Tibial artery (tissue), 4 donors: ENCODE results near the gene ALDH3A1.

Experiments
- DNase-seq, 2 donors: peaks; one replicate each; pipeline ENCODE4 v3.0.0-alpha.2; 2019
- H3K27ac ChIP-seq, 2 donors: fragments of 200-600 bp; sonication (generic) in 1 of 2; 1 replicate in 1 of 2; 2 replicates in 1 of 2; pipeline ENCODE4 v1.5.1; 2018 to 2019; ENCODE audit warnings: mild to moderate bottlenecking in 1 of 2
- H3K27me3 ChIP-seq, 2 donors: fragments of 200-600 bp; sonication (generic) in 1 of 2; one replicate each; pipeline versions ENCODE4 v1.5.1 to v1.6.0; 2016 to 2019
- H3K36me3 ChIP-seq, 3 donors: fragments of 200-600 bp; sonication (generic) in 2 of 3; one replicate each; pipeline ENCODE4 v1.5.1; 2016 to 2019; ENCODE audit warnings: mild to moderate bottlenecking in 2 of 3
- H3K4me1 ChIP-seq, 4 donors: fragments of 200-600 bp; sonication (generic) in 2 of 4; 1 replicate in 3 of 4; 2 replicates in 1 of 4; pipeline ENCODE4 v1.5.1; 2016 to 2019
- H3K4me3 ChIP-seq, 2 donors: fragments of 200-600 bp; sonication (generic) in 1 of 2; 1 replicate in 1 of 2; 2 replicates in 1 of 2; pipeline ENCODE4 v1.5.1; 2018 to 2019; ENCODE audit warnings: mild to moderate bottlenecking in 2 of 2
- H3K9me3 ChIP-seq, 3 donors: fragments of 200-600 bp; sonication (generic) in 1 of 3; one replicate each; pipeline ENCODE4 v1.5.1; 2016 to 2019
- intact Hi-C: fragments of 100-400 bp; cut with DNase I; formaldehyde crosslinking; loops from one replicate; pipeline ENCODE4 v1.15.0; 2023; ENCODE audit warnings: low total_unique reads
- TF ChIP-seq, protein P1 (sequence below), 2 experiments: fragments of 200-600 bp in 1 of 2; fragments of 450-650 bp in 1 of 2; IDR thresholded peaks; one replicate each; pipeline ENCODE4 v1.5.1; 2017 to 2019; ENCODE audit warnings: antibody characterized with exemption in 2 of 2, mild to moderate bottlenecking in 1 of 2, moderate library complexity in 1 of 2

The ALDH3A1 gene

DNA sequence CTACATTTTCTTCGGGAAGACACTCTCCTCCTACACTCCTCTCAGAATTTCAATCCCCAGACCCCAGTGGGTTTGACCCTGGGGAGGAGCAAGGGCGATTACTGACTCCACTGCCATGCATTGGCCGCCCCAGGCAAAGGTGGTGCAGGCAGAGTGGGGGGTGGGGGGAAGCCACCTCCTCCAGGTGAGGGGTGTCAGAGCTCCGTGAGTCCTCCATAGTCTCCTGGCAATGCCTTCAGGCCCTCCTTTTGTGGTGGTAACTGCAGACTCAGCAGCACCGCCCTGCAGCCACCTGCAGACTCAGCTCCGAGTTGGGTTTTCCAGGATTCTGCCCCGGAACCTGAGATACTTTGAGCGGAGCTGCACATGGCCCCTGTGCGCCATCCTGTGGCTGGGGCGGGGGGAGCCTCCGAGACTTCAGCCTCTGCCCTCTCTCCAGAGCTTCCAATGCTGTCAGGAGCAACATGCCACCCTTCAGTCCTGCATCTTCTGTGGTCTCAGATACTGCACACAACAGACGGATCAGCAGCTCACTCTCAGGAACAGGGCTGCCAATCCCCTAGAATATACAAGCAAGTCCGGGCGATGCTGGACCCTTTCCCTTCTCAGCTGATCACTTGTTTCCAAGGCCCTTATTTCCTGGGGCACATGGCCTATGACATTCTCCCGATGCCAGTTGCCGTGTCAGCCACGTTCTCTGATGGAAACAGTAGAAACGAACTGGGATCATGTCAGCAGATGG, 29.3 kb downstream of the ALDH3A1 start:
- Histone ChIP-seq H3K4me3 (no peak overlapping the region), H3K36me3 (no peaks in the 10 kb centered on the region), H3K9me3 (no peaks in the 10 kb centered on the region), H3K27me3 (no peaks in the 10 kb centered on the region), H3K4me1 (peaks cover 0 to 7% (median 3%) of the 10 kb centered on the region in 4 donors), H3K27ac (no peak overlapping the region)
- intact Hi-C loops = no loop called here
- no peak for DNase-seq
- TF ChIP-seq, protein P1, sequence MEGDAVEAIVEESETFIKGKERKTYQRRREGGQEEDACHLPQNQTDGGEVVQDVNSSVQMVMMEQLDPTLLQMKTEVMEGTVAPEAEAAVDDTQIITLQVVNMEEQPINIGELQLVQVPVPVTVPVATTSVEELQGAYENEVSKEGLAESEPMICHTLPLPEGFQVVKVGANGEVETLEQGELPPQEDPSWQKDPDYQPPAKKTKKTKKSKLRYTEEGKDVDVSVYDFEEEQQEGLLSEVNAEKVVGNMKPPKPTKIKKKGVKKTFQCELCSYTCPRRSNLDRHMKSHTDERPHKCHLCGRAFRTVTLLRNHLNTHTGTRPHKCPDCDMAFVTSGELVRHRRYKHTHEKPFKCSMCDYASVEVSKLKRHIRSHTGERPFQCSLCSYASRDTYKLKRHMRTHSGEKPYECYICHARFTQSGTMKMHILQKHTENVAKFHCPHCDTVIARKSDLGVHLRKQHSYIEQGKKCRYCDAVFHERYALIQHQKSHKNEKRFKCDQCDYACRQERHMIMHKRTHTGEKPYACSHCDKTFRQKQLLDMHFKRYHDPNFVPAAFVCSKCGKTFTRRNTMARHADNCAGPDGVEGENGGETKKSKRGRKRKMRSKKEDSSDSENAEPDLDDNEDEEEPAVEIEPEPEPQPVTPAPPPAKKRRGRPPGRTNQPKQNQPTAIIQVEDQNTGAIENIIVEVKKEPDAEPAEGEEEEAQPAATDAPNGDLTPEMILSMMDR (IDR thresholded peaks at IDR 0.05) = no peak

DNA sequence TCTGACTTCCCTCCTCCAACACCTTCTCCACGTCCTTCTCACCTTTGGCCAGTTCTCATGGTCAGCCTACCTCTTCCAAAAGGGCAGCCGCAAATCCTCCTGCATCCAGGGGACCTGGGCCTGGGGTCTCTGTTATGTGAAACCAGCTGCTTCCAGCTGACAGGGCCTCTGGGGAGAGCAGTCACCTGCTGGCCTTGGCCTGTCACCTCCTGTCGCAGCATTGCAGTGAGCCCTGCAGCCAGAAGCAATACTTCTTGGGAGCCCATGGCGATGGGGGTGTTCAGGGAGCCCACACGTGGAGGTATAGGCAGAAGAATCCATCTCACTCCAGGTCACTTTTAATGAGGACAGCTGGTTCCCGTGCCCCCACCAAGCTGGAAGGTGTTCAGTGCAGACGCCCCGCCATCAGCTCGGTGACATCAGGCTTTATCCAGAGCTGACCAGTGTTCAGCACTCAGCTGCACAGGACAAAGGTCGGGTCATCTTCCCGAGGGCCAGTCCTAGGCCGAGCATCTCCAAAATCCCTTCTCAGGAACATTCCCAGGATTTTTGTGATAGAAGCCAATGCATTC, 30.0 kb downstream of the ALDH3A1 start:
- TF ChIP-seq, protein P1 (IDR thresholded peaks at IDR 0.05) = no peak
- no peaks in the 10 kb centered on the region for H3K36me3 ChIP-seq
- H3K9me3 ChIP-seq = no peaks in the 10 kb centered on the region
- H3K4me1 ChIP-seq = peaks cover 0 to 7% (median 3%) of the 10 kb centered on the region in 4 donors
- H3K4me3 ChIP-seq = no peak overlapping the region
- intact Hi-C loops = no loop called here
- no peak for DNase-seq
- no peak overlapping the region for H3K27ac ChIP-seq
- H3K27me3 ChIP-seq = no peaks in the 10 kb centered on the region

DNA sequence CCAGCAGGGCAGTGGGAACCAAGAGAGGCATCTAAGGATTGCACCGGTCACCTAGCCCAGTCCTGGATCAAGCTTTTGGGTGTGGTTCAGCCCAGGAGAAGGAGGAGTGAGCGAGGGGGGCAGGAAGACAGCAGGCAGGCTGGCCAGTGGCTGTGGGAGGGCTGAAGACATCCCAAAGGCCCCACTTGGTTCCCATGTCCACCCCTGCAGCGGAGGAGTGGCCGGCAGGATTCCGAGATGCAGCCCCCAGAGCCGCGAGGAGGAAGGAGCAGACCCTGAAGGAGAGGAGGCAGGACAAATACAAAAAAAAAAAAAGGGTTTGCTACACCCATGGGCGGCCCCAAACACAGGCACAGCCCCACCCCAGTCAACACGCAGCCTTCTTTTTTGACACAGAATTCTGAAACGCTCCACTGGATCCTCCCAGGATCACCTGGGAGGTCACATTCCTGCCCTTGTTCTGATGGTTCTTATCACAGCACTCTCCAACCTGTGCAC, 30.6 kb downstream of the ALDH3A1 start:
- no peaks in the 10 kb centered on the region for H3K36me3 ChIP-seq
- H3K27ac ChIP-seq = no peak overlapping the region
- peaks cover 0 to 7% (median 3%) of the 10 kb centered on the region in 4 donors for H3K4me1 ChIP-seq
- TF ChIP-seq, protein P1 (IDR thresholded peaks at IDR 0.05) = no peak
- intact Hi-C loops = no loop called here
- no peaks in the 10 kb centered on the region for H3K27me3 ChIP-seq
- H3K4me3 ChIP-seq = no peak overlapping the region
- DNase-seq = no peak
- no peaks in the 10 kb centered on the region for H3K9me3 ChIP-seq

DNA sequence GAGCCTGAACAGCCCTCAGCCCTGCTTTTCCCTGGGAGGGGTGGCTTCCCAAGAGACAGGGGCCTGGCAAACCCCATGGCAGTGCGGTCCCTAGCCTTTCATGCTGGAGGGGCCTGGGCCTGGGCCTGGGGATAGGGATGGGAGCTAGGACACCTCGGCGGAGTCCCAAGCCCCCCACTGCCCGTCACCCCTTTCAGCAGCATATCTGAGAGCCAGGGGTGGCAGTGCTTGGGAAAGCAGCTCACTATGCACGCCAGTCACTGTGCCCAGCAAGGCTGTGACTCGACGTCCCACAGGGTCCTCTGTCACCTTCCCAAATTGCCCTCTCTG, 31.1 kb downstream of the ALDH3A1 start:
- H3K4me3 ChIP-seq = no peak overlapping the region
- TF ChIP-seq, protein P1 (IDR thresholded peaks at IDR 0.05) = no peak
- H3K4me1 ChIP-seq = peaks cover 0 to 7% (median 3%) of the 10 kb centered on the region in 4 donors
- no peaks in the 10 kb centered on the region for H3K36me3 ChIP-seq
- no peaks in the 10 kb centered on the region for H3K9me3 ChIP-seq
- no peak for DNase-seq
- no peak overlapping the region for H3K27ac ChIP-seq
- H3K27me3 ChIP-seq = no peaks in the 10 kb centered on the region
- intact Hi-C loops = no loop called here

DNA sequence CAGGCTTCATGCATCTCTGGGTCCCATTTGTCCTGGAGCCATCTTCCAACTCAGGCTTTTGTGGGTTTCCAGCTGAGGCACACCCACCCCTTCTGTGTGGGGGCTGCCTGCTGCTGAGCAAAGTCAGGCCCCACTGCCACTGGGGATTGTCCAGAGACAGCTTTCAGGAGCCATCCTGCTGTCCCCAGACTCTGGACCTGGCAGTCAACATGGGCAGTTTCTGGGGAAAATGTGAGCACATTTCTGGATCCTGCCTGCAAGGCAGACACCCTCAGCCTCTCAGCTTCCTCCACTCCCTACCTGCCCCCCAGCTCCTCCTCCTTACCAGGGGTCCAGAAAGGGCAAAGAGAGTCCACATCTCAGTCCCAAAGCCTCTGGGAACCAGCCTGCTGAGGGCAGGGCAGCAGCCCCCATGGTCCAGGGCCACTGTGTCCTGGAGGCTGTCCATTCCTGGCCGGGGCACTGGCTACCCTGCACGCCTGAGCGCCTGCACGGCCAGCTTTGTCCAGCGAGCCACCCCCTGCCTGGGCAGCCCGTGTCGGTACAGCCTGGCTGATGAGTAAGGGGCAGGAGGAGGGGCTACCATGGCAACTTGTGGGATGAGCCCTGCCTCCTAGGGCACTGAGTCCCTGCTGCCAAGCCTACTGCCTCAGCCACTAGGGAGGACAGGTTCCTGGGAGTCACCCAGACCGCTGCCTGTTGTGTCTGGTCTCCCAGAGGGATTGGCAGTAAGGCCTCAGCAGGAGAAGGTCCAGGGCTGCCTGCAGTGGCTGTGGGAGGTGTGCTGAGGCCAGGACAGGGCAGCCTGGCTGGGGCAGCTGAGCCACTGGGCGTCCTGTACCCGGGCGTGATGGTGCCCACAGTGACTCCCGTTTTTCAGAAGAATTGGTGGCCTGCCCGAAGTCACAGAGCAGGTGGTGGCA, 31.7 kb downstream of the ALDH3A1 start, which contains the start of gene SLC47A2:
TSS of gene SLC47A2 (minus strand) at position 477 of the 923 bp plus-strand sequence. CDS start at position 448, 29 bp downstream.
- H3K27me3 ChIP-seq = no peaks in the 10 kb centered on the region

More for the DNA sequence above, 31.7 kb downstream of the ALDH3A1 start, which contains the start of gene SLC47A2:
- Histone ChIP-seq H3K4me1 (peaks cover 0 to 7% (median 3%) of the 10 kb centered on the region in 4 donors), H3K36me3 (no peaks in the 10 kb centered on the region), H3K4me3 (no peak within 1 kb of the TSS), H3K9me3 (no peaks in the 10 kb centered on the region), H3K27ac (no peak within 1 kb of the TSS)
- TF ChIP-seq, protein P1 (IDR thresholded peaks at IDR 0.05) = no peak
- peak in 1 of 2 donors; percentile 56 for DNase-seq
- intact Hi-C loops = no loop called here
